Measurements from ENCODE around the gene KYNU.
"Not testable (repeated sequence)": the region's sequence is repeated elsewhere in the genome, so short reads cannot be mapped to it uniquely, and the experiment has no call there.

The KYNU gene

GRCh38 chr2:142920571-142920970 lies 43.1 kb downstream of the KYNU start:
- DNase-seq, result no peak

GRCh38 chr2:142926445-142926844 lies 49.0 kb downstream of the KYNU start:
- DNase-seq, result no peak

- no peak for DNase-seq
These were observed 53.5 kb downstream of the KYNU start for GRCh38 chr2:142930835-142931398.

GRCh38 chr2:142933916-142934315 lies 56.5 kb downstream of the KYNU start:
- no peak for DNase-seq

GRCh38 chr2:142935563-142936089 lies 58.2 kb downstream of the KYNU start:
- DNase-seq, result no peak

GRCh38 chr2:142936629-142937028 lies 59.2 kb downstream of the KYNU start:
- no peak for DNase-seq

GRCh38 chr2:142937347-142937746 lies 59.9 kb downstream of the KYNU start:
- DNase-seq, result no peak

GRCh38 chr2:142938240-142938639 lies 60.8 kb downstream of the KYNU start:
- no peak for DNase-seq

- DNase-seq, result no peak
These were observed 63.3 kb downstream of the KYNU start for GRCh38 chr2:142940606-142941223.

- DNase-seq, result no peak
These were observed 65.2 kb downstream of the KYNU start for GRCh38 chr2:142942690-142943089.

GRCh38 chr2:142944264-142944663 lies 66.8 kb downstream of the KYNU start:
- no peak for DNase-seq

GRCh38 chr2:142944721-142945120 lies 67.3 kb downstream of the KYNU start:
- DNase-seq, result no peak

- no peak for DNase-seq
These were observed 69.5 kb downstream of the KYNU start for GRCh38 chr2:142946941-142947340.

- not testable (repeated sequence) for DNase-seq
These were observed 71.3 kb downstream of the KYNU start for GRCh38 chr2:142948723-142949122.

GRCh38 chr2:142950323-142950722 lies 72.9 kb downstream of the KYNU start:
- not testable (repeated sequence) for DNase-seq

- DNase-seq, result no peak
These were observed 73.9 kb downstream of the KYNU start for GRCh38 chr2:142951190-142952007.

GRCh38 chr2:142952018-142952417 lies 74.6 kb downstream of the KYNU start:
- no peak for DNase-seq

- DNase-seq, result no peak
These were observed 75.5 kb downstream of the KYNU start for GRCh38 chr2:142952793-142953494.

GRCh38 chr2:142954493-142954892 lies 77.0 kb downstream of the KYNU start:
- DNase-seq, result no peak

GRCh38 chr2:142957144-142957543 lies 79.7 kb downstream of the KYNU start:
- DNase-seq, result no peak

GRCh38 chr2:142961202-142961601 lies 83.7 kb downstream of the KYNU start:
- no peak for DNase-seq

- no peak for DNase-seq
These were observed 88.0 kb downstream of the KYNU start for GRCh38 chr2:142965443-142965842.

GRCh38 chr2:142966284-142966683 lies 88.8 kb downstream of the KYNU start:
- DNase-seq, result no peak
